Thoracic aorta (tissue), 2 donors: Measurements from ENCODE around the gene GGTLC1. TPM values are rescaled to one million over a fixed set of nuclear protein-coding genes. Genes with fewer than 3 reads are reported as not detected.

Experiments used
- ATAC-seq: fragments of 150-250 bp; one replicate; pipeline ENCODE4 v1.8.0; 2017; ENCODE audit warnings: low read depth; ENCODE audit not compliant: insufficient number of reproducible peaks, low FRiP score
- DNase-seq: peaks from one replicate; pipeline ENCODE4 v3.0.0-alpha.2; 2020; ENCODE audit warnings: low spot score
- H3K27ac ChIP-seq, 2 donors: fragments of 200-600 bp; sonication (generic); 1 replicate in 1 of 2; 2 replicates in 1 of 2; pipeline ENCODE4 v1.5.1; 2016; ENCODE audit warnings: mild to moderate bottlenecking in 2 of 2, moderate library complexity in 2 of 2
- H3K27me3 ChIP-seq: fragments of 200-600 bp; sonication (generic); replicated peaks from 2 replicates; pipeline ENCODE4 v1.6.0; 2016; ENCODE audit warnings: mild to moderate bottlenecking; ENCODE audit not compliant: insufficient read depth
- H3K36me3 ChIP-seq: fragments of 200-600 bp; sonication (generic); one replicate; pipeline ENCODE4 v1.5.1; 2016
- H3K4me1 ChIP-seq, 2 donors: fragments of 200-600 bp; sonication (generic); 1 replicate in 1 of 2; 2 replicates in 1 of 2; pipeline versions ENCODE4 v1.5.1 to v1.6.0; 2016; ENCODE audit warnings: low read depth in 2 of 2, mild to moderate bottlenecking in 1 of 2; ENCODE audit not compliant: control insufficient read depth in 1 of 2
- H3K4me3 ChIP-seq: fragments of 200-600 bp; sonication (generic); 2 replicates; pipeline ENCODE4 v1.5.1; 2016; ENCODE audit warnings: mild to moderate bottlenecking
- H3K9me3 ChIP-seq: fragments of 200-600 bp; sonication (generic); 2 replicates; pipeline ENCODE4 v1.5.1; 2016
- CTCF ChIP-seq: fragments of 200-600 bp; sonication (generic); IDR thresholded peaks from one replicate; pipeline ENCODE4 v1.5.1; 2019; ENCODE audit warnings: antibody characterized with exemption
- total RNA-seq, 2 donors: library from RNA; depleted of rRNA; stranded (reverse); fragments of >200 nt; gene quantifications; one replicate each; pipeline versions ENCODE4 v1.1.0 to v1.2.3, GENCODE V29; 2016

The GGTLC1 gene
- total RNA-seq, 2 donors from 2014 or later = not detected

- Histone ChIP-seq H3K36me3 (no peaks in the 10 kb centered on the region), H3K27ac (no peak overlapping the region), H3K27me3 (no peaks in the 10 kb centered on the region), H3K9me3 (no peaks in the 10 kb centered on the region), H3K4me3 (no peak overlapping the region), H3K4me1 (no peaks in the 10 kb centered on the region)
- no peak for TF ChIP-seq CTCF
- DNase-seq (no peak), ATAC-seq (no peak)
Measured at GRCh38 chr20:24004471-24004870, 15.9 kb upstream of the GGTLC1 start.

- no peak for ATAC-seq
- Histone ChIP-seq H3K36me3 (no peaks in the 10 kb centered on the region), H3K4me3 (no peak overlapping the region), H3K4me1 (no peaks in the 10 kb centered on the region), H3K27me3 (no peaks in the 10 kb centered on the region), H3K27ac (no peak overlapping the region), H3K9me3 (no peaks in the 10 kb centered on the region)
- no peak for TF ChIP-seq CTCF
- no peak for DNase-seq
Measured at GRCh38 chr20:24002896-24003295, 14.3 kb upstream of the GGTLC1 start.

GRCh38 chr20:24001712-24002405 is 13.3 kb upstream of the GGTLC1 start:
- no peaks in the 10 kb centered on the region for H3K36me3 ChIP-seq
- H3K9me3 ChIP-seq = no peaks in the 10 kb centered on the region
- H3K27ac ChIP-seq = no peak overlapping the region
- ATAC-seq (no peak), DNase-seq (no peak)
- no peaks in the 10 kb centered on the region for H3K27me3 ChIP-seq
- no peak overlapping the region for H3K4me3 ChIP-seq
- no peaks in the 10 kb centered on the region for H3K4me1 ChIP-seq
- TF ChIP-seq CTCF = no peak

GRCh38 chr20:23998844-23999243 is 10.3 kb upstream of the GGTLC1 start:
- ATAC-seq = no peak
- Histone ChIP-seq H3K27me3 (no peaks in the 10 kb centered on the region), H3K27ac (no peak overlapping the region), H3K4me3 (no peak overlapping the region), H3K4me1 (no peaks in the 10 kb centered on the region), H3K9me3 (no peaks in the 10 kb centered on the region), H3K36me3 (no peaks in the 10 kb centered on the region)
- no peak for DNase-seq
- no peak for TF ChIP-seq CTCF

- TF ChIP-seq CTCF = no peak
Measured at GRCh38 chr20:23998392-23998791, 9.8 kb upstream of the GGTLC1 start.

More at GRCh38 chr20:23998392-23998791, 9.8 kb upstream of the GGTLC1 start:
- no peak for ATAC-seq
- no peaks in the 10 kb centered on the region for H3K4me1 ChIP-seq
- no peaks in the 10 kb centered on the region for H3K36me3 ChIP-seq
- no peak for DNase-seq
- no peaks in the 10 kb centered on the region for H3K27me3 ChIP-seq
- H3K9me3 ChIP-seq = no peaks in the 10 kb centered on the region
- H3K27ac ChIP-seq = no peak overlapping the region
- H3K4me3 ChIP-seq = no peak overlapping the region
